Fibroblast of lung (primary cell): Measurements from ENCODE around the gene CTSA. TPM values are rescaled to one million over a fixed set of nuclear protein-coding genes. Genes with fewer than 3 reads are reported as not detected.
A peak's percentile ranks its signal among the peaks of the same experiment; 100 is the strongest.

Source experiments
- DNase-seq, 2 donors: peaks; one replicate each; pipeline versions ENCODE4 v3.0.0 to v3.0.0-alpha.2; 2010; ENCODE audit warnings: low read depth in 2 of 2
- H2AFZ ChIP-seq: 2 replicates; pipeline ENCODE4 v1.5.1; 2012; ENCODE audit warnings: low read length, control low read depth, inconsistent platforms
- H3K27ac ChIP-seq: 2 replicates; pipeline ENCODE4 v1.5.1; 2011; ENCODE audit warnings: low read length, control low read depth; ENCODE audit not compliant: insufficient read depth
- H3K27me3 ChIP-seq: 2 replicates; pipeline ENCODE4 v1.5.1; 2011; ENCODE audit warnings: mild to moderate bottlenecking, low read length; ENCODE audit not compliant: control insufficient read depth, insufficient read depth
- H3K36me3 ChIP-seq: 2 replicates; pipeline ENCODE4 v1.5.1; 2011; ENCODE audit warnings: low read length; ENCODE audit not compliant: control insufficient read depth, insufficient read depth
- H3K4me1 ChIP-seq: 2 replicates; pipeline ENCODE4 v1.5.1; 2011; ENCODE audit warnings: low read length; ENCODE audit not compliant: control insufficient read depth, insufficient read depth; ENCODE audit errors: extremely low read depth
- H3K4me2 ChIP-seq: 2 replicates; pipeline ENCODE4 v1.5.1; 2011; ENCODE audit warnings: low read length, control low read depth; ENCODE audit not compliant: insufficient read depth; ENCODE audit errors: extremely low read depth
- H3K4me3 ChIP-seq, 4 experiments: fragments of 200-600 bp in 1 of 4; sonication (generic) in 1 of 4; replicated peaks in 1 of 4; 2 replicates each; pipeline ENCODE4 v1.5.1; 2011 to 2016; ENCODE audit warnings: low read length in 4 of 4, low read depth in 3 of 4, mild to moderate bottlenecking in 3 of 4, control low read depth in 2 of 4, inconsistent platforms in 1 of 4, mixed read lengths in 1 of 4; ENCODE audit not compliant: insufficient read depth in 1 of 4; ENCODE audit errors: control extremely low read depth in 1 of 4
- H3K79me2 ChIP-seq: 2 replicates; pipeline ENCODE4 v1.5.1; 2012; ENCODE audit warnings: mild to moderate bottlenecking, low read length, inconsistent platforms; ENCODE audit not compliant: control insufficient read depth, insufficient read depth
- H3K9ac ChIP-seq: 2 replicates; pipeline ENCODE4 v1.5.1; 2011; ENCODE audit warnings: mild to moderate bottlenecking, low read length, control low read depth; ENCODE audit not compliant: insufficient read depth
- H3K9me3 ChIP-seq: 2 replicates; pipeline ENCODE4 v1.5.1; 2012; ENCODE audit warnings: low read depth, low read length; ENCODE audit not compliant: control insufficient read depth, insufficient read depth
- H4K20me1 ChIP-seq: 2 replicates; pipeline ENCODE4 v1.5.1; 2011; ENCODE audit warnings: low read length; ENCODE audit not compliant: control insufficient read depth, insufficient read depth; ENCODE audit errors: extremely low read depth
- EZH2 ChIP-seq: IDR thresholded peaks from 2 replicates; pipeline ENCODE4 v1.5.1; 2012; ENCODE audit warnings: low read length, control low read depth, mild to moderate bottlenecking; ENCODE audit errors: missing control alignments
- polyA plus RNA-seq, 2 donors: library from polyadenylated mRNA; depleted of rRNA in 1 of 2; stranded (reverse) in 1 of 2; unstranded in 1 of 2; fragments of >200 nt; gene quantifications; 2 replicates each; pipeline ENCODE4 v1.2.1, GENCODE V29; 2011 to 2012; ENCODE audit warnings: missing spikeins in 1 of 2
- total RNA-seq: library from RNA; depleted of rRNA; stranded (reverse); fragments of >200 nt; gene quantifications from 2 replicates; pipeline ENCODE4 v1.2.1, GENCODE V29; 2014
- TF ChIP-seq, protein P1 (sequence below), 2 donors: IDR thresholded peaks in 1 of 2; conservative IDR thresholded peaks in 1 of 2; 1 replicate in 1 of 2; 2 replicates in 1 of 2; pipeline ENCODE4 v1.5.1; 2011 to 2012; ENCODE audit warnings: low read length in 2 of 2, control low read depth in 1 of 2, inconsistent platforms in 1 of 2, low read depth in 1 of 2, mild to moderate bottlenecking in 1 of 2

The CTSA gene
- total and polyA plus RNA-seq, 2 donors (not counting 1 experiment from before 2014, with no cell fraction given), result 116 to 364 TPM

DNA sequence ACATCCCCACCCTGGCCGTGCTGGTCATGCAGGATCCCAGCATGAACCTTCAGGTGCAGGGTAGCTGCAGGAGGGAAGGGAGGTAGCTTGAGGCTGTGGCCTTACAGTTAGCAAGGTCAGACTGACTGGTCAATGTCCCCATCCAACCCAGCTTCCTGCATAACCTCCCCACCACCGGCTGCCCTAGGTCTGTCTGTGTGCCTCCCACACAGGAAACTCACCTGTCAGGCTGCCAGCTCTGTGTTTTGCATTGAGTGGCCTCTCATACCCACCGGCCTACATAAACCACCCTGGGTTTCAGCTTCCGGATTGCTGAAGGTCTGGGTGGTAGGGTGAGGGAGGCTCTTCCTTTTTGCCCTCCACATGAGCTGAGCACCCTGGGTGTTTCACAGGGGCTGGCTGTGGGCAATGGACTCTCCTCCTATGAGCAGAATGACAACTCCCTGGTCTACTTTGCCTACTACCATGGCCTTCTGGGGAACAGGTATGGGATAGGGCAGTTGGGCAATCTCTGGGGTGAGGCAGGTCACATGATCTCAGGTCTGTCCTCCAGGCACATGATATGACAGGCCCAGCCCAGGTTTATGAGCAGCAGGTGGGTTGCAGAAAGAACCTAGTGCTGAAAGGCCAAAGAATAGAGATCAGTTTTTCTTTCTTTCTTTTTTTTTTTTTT, 1.8 kb downstream of the CTSA start:
- Histone ChIP-seq H3K36me3 (peaks cover 25% of the 10 kb centered on the region), H3K79me2 (peaks cover 11% of the 10 kb centered on the region), H3K27me3 (no peaks in the 10 kb centered on the region), H2AFZ (no peak overlapping the region), H3K4me2 (peak overlapping the region; percentile 13), H3K4me3 (peak overlapping the region in 2 of 4 experiments; percentile 77 to 91), H4K20me1 (no peaks in the 10 kb centered on the region), H3K9me3 (no peaks in the 10 kb centered on the region), H3K4me1 (peaks cover 8% of the 10 kb centered on the region), H3K9ac (no peak overlapping the region), H3K27ac (peak overlapping the region; percentile 10)
- no peak for DNase-seq
- TF ChIP-seq, protein P1, sequence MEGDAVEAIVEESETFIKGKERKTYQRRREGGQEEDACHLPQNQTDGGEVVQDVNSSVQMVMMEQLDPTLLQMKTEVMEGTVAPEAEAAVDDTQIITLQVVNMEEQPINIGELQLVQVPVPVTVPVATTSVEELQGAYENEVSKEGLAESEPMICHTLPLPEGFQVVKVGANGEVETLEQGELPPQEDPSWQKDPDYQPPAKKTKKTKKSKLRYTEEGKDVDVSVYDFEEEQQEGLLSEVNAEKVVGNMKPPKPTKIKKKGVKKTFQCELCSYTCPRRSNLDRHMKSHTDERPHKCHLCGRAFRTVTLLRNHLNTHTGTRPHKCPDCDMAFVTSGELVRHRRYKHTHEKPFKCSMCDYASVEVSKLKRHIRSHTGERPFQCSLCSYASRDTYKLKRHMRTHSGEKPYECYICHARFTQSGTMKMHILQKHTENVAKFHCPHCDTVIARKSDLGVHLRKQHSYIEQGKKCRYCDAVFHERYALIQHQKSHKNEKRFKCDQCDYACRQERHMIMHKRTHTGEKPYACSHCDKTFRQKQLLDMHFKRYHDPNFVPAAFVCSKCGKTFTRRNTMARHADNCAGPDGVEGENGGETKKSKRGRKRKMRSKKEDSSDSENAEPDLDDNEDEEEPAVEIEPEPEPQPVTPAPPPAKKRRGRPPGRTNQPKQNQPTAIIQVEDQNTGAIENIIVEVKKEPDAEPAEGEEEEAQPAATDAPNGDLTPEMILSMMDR (conservative IDR thresholded peaks at IDR 0.05 in 1 of 2, IDR thresholded peaks at IDR 0.05 in 1 of 2; ENCODE audit: low read depth in 1 of 2, low read length in 2 of 2), result no peak
- TF ChIP-seq EZH2, result no peak

DNA sequence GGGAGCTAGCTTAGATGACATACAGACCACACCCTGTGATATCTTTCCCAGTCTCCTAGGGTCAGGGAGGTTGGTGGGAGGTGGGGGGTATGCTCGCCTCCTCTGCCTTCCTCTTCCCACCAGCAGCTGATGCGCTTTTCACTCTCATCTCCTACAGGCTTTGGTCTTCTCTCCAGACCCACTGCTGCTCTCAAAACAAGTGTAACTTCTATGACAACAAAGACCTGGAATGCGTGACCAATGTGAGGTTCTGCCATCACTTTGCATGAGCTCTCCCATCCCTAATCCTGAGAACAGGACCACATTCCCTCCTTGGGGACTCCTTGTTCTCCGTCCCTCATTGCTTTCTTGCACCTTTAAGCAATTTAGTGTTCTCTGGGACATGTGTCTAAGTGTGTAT, 2.7 kb downstream of the CTSA start:
- no peak for DNase-seq
- H3K9ac ChIP-seq, result no peak overlapping the region
- H3K4me2 ChIP-seq, result no peak overlapping the region
- peaks cover 11% of the 10 kb centered on the region for H3K79me2 ChIP-seq
- peaks cover 8% of the 10 kb centered on the region for H3K4me1 ChIP-seq
- H3K36me3 ChIP-seq, result peaks cover 25% of the 10 kb centered on the region
- no peaks in the 10 kb centered on the region for H3K9me3 ChIP-seq
- H3K27me3 ChIP-seq, result no peaks in the 10 kb centered on the region
- TF ChIP-seq, protein P1 (conservative IDR thresholded peaks at IDR 0.05 in 1 of 2, IDR thresholded peaks at IDR 0.05 in 1 of 2; ENCODE audit: low read depth in 1 of 2, low read length in 2 of 2), result no peak
- no peak for TF ChIP-seq EZH2
- H3K27ac ChIP-seq, result no peak overlapping the region
- H2AFZ ChIP-seq, result no peak overlapping the region
- H4K20me1 ChIP-seq, result no peaks in the 10 kb centered on the region
- peak overlapping the region in 1 of 4 experiments; percentile 7 for H3K4me3 ChIP-seq

DNA sequence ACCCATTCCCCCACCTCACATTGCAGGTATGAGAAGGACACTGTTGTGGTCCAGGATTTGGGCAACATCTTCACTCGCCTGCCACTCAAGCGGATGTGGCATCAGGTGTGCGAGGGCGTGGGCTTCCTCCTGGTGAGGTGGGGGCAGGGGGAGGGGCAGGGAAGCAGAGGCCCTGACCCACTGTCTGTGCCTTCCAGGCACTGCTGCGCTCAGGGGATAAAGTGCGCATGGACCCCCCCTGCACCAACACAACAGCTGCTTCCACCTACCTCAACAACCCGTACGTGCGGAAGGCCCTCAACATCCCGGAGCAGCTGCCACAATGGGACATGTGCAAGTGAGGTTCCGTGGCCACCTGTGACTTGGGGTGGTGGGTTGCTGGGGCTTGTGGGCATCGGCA, 3.7 kb downstream of the CTSA start:
- H3K4me3 ChIP-seq, result no peak overlapping the region
- H2AFZ ChIP-seq, result no peak overlapping the region
- TF ChIP-seq EZH2, result no peak
- TF ChIP-seq, protein P1 (conservative IDR thresholded peaks at IDR 0.05 in 1 of 2, IDR thresholded peaks at IDR 0.05 in 1 of 2; ENCODE audit: low read depth in 1 of 2, low read length in 2 of 2), result no peak
- H3K9me3 ChIP-seq, result no peaks in the 10 kb centered on the region
- peaks cover 11% of the 10 kb centered on the region for H3K79me2 ChIP-seq
- DNase-seq, result no peak
- no peak overlapping the region for H3K27ac ChIP-seq
- peaks cover 29% of the 10 kb centered on the region for H3K36me3 ChIP-seq
- no peaks in the 10 kb centered on the region for H4K20me1 ChIP-seq
- no peaks in the 10 kb centered on the region for H3K27me3 ChIP-seq
- peaks cover 8% of the 10 kb centered on the region for H3K4me1 ChIP-seq
- H3K4me2 ChIP-seq, result no peak overlapping the region
- H3K9ac ChIP-seq, result no peak overlapping the region
